GM19463 (cell line): Measurements from ENCODE around the gene SH3BGRL3.

Experiments
- ATAC-seq: cut with Tn5 transposase; IDR thresholded peaks from one replicate; pipeline ENCODE4 v1.9.1; 2021; ENCODE audit warnings: mild to moderate bottlenecking, moderate library complexity; ENCODE audit not compliant: unreplicated experiment

Gene SH3BGRL3

DNA sequence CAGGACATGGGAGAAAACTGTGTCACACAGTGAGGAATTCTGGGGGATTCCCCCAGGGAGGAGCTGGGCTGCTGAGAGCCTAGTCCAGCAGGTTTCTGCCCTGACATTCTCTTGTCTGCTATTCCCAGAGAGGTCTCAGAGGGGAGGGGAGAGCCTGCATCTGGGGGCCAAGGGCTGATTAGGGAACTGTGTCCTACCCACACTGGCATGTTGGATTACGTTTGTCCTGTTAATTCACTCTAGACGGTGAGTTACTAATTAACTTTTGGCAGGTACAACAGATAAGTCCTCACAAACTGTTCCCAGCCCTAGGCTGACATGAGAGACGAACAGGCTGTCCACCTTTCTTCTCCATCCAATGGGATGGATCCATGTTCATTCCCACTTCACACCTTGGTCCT, 2.6 kb upstream of the SH3BGRL3 start:
- no peak for ATAC-seq

DNA sequence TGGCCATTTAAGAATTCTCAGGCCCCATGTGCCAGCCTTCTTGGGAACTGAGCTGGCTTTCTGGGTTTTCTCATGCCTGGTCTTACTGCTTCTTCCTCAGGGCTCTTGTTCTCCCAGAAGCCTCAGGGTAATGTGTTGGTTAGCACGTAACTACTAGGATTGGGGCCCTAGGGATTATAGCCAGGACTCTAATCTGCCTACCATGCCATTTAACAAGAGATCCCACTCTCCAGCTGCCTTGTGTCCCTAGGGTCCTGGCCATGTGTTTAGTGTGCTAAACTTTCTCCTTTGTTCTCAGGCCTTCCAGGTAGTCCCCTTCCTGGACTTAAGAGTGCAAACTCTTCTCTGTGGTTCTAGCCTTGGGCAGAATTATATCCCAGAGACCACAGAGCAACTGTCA, 2.2 kb upstream of the SH3BGRL3 start:
- no peak for ATAC-seq

DNA sequence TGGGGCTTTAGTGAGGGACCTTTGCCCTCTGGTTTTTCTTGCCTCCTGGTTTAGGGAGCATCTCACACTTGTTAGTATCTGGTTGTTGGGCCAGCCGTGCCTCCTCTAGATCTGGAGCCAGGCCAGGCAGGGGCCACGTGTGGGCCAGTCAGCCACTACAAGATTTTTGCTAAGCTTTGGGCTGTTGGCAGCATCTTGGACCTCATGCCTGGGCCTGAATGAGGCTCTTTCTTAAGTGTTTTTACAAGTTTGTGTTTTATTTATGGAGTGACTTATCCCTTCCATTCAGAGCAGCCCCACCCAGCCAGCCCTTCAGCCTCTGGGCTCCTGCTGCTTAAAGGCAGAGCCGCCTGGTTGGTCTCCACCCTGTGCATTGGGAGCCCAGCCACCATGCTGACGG, 1.6 kb upstream of the SH3BGRL3 start:
- no peak for ATAC-seq

DNA sequence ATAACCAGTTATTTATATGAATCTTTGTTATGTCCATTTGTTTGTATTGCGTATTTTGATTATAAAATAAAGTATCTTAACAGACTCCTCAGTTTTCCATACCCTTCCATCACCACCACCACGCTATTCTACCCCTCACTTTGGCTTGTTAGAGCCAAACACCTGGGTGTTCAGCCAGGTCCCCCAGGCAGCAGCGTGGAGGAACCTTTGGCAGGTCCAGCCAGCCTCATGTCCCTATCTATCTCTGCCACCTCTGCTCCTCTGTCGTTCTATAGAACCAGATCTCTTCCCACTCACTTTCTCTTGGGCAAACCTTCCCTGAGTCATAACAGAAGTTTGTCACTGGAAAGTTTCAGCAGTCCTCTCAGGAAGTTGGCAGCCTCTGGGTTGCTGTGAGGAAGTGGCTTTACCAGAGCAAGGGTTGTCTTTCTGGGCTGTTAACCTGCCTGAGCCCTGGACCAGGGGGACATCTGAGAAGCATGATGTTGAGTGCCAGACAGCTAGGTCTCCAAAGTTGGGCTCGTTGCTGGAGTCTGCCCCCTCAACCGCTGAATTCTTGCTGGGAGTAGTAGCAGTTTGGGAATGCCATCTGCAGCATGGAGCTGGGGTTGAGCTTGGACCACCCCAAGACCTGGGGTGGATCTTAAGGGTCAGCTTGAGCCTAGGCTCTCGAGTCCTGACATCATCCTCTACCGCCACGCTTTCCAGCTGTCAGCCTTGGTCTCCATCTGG, 996 bp upstream of the SH3BGRL3 start:
- ATAC-seq, result no peak

DNA sequence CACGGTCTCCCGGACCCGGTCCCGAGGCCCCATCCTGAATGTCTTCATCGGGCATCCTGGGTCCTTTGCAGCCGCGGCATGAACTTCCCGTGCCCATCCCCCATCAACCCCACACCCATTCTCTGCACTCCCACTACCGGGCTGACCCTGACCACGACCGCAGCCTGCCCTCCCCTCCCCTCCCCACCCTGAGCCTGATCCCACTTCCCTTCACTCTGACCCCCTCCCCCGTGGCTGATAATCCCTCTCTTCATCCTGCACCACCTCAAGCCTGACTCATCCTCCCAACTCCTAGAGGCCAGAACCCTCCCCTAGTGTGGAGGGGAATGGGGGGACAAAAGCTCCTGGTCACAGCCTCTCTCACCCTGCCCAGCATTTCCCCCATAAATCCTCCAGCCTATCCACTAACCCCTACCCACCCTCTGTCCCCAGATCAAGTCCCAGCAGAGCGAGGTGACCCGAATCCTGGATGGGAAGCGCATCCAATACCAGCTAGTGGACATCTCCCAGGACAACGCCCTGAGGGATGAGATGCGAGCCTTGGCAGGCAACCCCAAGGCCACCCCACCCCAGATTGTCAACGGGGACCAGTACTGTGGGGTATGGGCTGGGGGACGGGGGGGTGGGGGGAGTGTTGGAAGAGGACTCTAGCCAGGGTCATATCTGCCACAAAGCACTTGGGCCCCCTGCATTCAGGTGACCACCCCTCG, 602 bp downstream of the SH3BGRL3 start:
- no peak for ATAC-seq

DNA sequence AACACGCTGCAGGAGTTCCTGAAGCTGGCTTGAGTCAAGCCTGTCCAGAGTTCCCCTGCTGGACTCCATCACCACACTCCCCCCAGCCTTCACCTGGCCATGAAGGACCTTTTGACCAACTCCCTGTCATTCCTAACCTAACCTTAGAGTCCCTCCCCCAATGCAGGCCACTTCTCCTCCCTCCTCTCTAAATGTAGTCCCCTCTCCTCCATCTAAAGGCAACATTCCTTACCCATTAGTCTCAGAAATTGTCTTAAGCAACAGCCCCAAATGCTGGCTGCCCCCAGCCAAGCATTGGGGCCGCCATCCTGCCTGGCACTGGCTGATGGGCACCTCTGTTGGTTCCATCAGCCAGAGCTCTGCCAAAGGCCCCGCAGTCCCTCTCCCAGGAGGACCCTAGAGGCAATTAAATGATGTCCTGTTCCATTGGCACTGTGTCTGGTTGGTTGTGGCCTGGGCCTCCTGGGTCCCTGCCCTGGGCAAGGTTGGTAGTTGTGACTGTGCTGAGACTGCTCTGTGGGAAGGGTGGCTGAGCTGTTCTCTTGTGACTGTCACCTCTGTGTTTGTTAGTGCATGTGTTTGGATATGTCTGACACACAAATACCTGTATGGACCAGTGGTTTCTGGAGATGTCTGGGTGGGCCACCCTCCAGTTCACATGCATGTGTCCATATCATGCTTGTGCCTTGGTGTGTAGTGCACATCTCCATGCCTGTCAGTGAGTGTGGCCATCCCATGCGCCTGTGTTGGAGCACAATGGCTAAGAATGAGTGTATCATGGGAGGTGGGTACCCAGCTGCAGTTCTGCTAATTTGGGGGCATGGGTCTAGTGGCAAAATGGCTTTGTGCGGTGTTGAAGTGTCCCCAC, 1.4 kb downstream of the SH3BGRL3 start:
- no peak for ATAC-seq

DNA sequence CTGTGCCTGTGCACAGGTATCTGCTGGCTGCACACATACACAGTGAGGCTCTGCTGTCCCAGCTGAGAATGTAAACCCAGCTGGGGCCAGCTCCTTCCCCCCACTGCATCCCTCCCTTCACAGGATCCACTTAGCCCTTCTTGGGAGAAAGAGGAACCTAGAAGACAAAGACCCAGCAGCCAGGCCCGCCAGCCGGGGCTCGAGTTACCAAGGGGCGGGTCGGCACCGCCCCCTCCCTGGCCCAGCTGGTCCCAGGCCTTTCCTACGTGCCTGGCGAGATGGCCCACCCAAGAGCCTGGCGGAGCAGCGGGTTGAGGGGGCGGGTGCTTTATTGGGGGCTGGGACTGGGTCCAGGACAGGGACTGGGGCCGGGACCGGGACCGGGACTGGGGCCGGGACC, 2.1 kb downstream of the SH3BGRL3 start:
- no peak for ATAC-seq

DNA sequence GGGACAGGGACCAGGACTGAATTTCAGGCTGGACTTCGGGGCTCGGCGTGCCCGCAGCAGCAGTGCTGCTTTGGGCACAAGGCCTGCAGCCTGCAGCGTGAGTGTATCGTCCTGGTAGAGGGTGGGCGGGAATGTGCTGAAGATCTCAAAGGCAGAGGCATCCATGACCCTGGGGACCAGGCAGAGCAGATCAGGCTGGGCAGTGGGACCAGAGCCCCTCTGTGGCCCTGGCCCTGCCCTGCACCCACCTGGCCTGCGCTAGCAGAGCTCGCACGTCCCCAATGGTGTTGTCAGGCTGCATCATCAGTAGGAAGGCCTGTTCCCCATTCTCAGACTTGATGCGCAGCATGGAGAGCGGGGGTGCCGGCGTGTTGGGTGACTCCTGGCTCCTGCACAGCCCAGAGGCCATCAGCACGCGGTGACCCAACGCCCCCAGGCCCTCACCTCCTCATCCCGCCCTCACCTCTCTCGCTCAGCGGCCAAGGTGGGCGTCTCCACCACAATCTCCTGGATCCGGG, 2.6 kb downstream of the SH3BGRL3 start:
- no peak for ATAC-seq

DNA sequence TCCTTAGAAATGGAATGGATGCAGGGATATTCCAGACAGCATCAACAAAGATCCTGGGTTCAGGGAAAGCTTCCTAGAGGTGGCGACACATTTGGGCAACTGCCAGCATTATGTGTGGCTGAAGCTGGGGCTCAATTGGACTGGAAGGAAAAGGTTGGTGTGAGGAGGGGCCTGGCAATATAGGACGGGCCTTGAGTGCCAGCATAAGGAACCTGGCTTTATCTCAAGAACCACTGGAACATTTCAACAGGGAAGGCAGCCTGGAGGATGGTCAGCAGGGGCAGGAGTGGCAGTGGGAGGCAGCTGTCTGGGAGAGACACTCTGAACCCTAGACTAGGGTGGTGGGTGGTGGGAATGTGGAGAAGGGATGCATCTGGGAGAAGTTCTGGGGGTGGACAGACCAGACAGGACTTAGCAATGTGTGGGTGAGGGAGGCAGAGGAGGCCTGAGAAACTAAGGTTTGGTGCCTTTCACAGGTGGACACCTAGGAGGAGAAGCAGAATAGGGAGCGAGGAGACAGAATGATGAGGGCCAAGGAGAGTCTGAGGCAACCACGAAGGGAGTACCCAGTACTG, 3.5 kb downstream of the SH3BGRL3 start:
- no peak for ATAC-seq

DNA sequence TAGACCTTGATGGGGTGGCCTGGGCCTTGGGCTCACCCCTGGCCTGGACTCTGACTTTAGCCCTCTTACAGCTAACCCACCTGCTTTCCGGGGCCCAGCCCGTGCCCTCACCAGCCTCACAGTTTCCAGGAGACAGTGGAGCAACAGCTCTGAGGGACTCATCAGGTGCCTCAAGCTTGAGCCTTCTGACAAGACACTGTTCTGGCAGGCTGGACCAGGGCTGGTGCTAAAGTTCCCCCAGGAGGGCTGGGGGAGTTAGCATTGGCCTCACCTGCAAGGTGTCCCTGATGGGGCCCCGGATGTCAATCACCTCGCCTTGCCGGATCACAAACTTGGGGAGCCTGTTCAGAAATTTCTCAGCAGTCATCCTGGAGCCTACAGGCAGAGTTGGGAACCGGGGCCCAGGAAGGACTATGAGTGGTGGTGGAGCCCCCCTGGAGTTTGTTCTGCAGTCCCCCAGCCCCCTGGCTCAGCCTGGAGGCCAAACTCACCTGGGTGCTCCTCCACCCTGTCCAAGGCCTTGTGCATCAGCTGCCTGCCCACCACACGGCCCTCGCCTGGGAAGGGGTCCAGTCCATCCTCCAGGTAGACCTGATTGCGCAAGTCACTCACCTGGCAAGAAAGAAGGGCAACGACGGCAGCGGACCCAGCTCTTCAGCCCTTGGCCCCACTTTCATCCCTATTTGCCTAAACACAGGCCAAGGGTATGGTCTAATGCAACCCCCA, 4.1 kb downstream of the SH3BGRL3 start:
- ATAC-seq, result no peak

DNA sequence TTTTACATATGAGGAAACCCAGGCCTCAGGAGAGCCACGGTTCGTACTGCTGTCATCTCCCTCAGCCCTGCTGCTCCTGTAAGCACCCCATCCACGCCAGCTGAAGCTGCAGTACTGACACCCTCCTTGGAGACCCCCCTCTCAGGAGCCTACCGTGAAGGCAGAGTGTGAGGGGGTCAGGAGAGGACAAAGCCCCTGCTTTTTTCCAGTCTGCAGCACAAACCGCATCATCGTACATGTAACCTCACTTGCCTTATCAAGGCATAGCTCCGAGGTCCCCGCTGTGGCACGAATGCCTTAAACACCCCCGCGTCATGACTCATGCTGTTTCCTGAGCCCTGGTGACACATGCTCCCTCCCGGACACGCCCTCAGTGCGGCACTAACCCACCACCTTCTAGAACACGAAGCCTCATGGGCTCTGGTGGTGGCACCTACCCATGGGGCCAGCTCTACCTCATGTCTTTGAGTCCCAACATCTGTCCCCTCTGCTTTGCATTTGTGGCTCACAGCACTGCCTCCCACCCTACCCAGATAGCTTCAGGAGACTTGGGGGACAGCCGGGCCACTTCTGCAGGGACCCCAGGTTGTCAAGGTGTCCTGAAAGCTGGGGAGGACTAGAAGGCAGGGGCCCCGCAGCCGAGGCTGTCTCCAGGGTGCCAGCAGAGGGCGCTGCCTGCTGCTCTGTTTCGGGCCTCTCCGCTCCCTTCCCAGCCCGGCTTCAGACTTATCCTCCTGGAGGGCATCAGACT, 4.9 kb downstream of the SH3BGRL3 start:
- ATAC-seq, result no peak

DNA sequence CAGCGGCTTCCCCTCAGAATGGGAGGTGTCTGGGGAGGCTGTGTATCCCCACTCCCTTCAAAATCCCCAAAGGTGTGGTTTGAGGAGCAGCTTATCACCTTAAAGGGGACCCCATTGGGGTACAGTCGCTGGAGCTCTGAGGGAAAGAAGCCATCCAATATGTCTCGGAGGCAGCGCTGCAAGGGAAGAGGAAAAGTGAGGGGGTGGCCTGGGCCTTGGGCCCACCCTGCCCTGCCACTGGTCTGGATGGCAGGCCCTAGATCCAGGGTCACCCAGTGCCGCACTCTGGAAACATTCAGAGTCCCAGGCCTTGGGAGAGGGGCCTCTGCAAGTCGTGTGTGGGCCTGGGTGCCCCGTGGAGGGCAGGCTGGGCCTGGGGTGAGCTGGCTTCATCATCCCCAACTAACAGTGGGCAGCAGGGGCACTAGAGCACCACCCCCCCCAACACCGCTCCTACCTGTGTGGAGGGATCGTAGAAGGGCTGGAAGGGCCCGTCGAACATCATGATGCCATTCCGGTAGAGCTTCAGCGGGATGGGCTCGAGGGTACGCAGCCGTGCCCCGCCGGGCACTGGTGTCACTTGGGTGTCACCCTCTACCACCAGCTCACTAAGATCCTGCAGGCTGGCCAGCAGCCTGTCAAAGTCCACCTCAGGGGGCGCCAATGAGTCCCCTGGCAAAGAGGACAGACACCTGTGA, 5.6 kb downstream of the SH3BGRL3 start:
- no peak for ATAC-seq

DNA sequence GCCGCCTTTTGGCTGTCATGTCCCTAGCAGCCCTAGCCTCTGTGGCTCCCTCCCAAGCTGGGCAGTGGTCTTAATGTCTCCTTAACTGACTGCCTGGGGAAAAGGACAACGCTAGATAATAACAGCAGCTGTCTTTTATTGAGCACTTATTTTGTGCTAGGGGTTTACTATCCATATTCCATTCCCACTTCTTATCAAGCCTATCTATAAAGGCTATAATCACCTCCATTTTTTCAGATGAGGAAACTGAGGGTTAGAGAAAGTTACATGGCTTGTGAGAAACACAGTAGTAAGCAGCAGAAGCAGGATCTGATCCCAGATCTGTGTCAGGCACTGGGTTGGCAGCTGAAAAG, 6.2 kb downstream of the SH3BGRL3 start:
- no peak for ATAC-seq

DNA sequence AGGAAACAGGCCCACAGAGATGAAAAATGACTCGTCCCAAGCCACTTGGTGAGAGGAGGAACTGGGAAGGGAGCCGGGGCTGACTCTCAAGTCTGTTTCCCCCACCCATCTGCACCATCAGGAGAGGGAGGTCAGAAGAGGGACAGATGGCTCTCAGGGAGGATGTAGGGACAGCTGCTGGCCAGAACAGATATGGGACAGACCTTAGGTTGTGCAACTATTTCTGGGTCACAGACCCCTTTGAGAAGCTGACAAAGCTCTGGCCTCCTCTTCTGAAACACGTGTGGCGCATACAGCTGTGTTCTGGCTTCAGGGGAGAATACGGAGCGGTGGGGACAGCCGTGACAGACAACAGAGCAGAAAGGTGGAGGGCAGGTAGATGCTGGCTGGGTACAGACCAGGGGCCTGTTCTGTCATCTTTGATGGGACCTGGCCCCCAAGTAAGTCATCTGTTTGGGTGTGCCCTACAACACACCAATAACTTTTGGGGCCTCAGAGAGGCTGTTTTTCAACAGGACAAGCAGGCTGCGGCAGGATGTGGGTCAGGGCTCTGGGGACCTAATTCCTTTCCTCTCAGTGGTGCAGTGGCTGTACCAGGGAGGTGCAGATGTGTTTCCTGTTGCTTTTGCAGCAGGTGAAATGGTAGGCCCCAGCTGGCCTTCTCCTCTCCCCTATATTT, 7.3 kb downstream of the SH3BGRL3 start:
- no peak for ATAC-seq

DNA sequence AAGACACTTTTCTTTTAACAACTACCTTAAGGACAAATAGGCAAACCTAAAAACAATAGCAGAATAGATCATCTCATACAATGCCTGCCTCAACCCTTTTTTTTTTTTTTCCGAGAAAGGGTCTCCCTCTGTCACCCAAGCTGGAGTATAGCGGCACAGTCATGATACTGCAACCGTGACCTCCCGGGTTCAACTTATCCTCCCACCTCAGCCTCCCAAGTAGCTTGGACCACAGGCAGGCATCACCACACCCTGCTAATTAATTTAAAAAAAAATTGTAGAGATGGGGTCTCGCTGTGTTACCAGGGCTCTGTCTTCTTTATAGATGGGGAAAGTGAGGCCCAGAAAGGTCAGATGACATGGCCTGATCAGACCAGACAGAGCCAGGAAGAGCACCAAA, 7.9 kb downstream of the SH3BGRL3 start:
- no peak for ATAC-seq

DNA sequence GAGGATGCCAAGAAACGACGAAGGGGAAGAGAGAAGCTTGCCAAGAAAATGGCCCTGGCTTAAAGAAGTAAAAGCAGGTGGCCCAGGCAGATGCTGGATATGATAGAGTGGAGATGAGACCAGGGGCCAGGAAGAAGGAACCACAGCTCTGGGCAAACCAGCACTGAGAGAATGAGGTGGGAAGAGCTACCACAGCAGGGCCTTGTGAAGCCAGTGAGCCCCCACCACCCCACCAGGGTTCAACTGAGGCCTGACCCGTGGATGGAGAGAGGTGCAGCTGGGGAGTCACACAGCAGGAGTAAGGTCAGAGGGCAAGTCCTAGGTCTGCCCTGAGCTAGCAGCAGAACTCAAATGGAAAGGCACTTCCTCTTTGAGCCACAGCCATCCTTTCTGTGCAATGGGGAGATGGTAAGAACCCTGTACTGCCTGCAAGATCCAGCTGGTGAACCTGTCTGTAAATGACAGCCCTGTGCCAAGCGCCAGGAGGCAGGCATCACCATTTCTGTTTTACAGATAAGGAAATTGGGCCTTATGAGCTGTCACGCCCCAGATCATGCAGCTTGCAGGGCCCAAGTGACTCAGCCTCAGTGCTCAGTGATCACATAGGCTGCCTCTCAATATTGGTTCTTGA, 8.5 kb downstream of the SH3BGRL3 start:
- ATAC-seq, result no peak

DNA sequence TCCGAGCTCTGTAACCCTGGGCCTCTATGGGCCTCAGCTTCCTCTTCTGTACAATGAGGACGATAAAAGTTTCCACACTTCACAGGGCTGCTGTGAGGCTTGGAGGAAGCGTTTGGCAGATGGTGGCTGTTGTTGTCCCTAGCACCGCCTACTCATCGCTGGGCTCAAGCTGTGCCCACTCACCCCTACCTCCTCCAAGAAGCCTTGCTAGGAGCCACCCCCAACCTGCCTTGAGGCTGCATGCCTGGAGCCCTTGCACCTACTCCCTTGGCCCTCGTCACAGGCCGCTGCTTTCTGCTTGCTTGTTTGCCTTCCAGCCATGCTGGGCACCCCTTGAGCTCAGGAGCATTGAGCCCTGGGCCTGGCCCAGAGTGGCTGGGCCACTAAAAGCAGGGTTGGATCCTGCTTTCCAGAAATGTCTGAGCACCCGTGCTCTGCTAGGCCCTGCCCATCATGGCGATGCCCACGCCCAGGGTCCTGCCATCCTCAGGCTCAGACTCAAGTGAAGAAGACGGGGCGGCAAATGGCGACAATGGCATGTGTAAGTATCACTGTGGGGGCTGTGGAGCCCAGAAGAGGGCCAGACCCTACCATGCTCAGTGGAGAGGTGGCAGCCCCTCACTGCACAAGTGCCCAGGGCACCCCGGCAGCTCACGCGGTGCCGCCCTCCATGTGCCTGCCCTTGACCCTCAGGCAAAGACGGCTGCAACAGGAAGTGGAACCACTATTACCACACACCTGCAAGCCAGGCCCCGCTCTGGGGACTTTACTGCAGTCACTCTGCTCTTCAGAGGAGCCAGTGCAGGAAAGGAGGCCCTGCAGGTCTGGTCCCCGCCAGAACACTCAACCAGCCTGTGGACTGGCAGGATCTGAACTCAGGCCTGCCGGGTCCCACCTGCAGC, 9.5 kb downstream of the SH3BGRL3 start:
- ATAC-seq, result peak; percentile 35
